Heart left ventricle (tissue), 16 donors: ENCODE data around the gene NALCN. TPM values are rescaled to one million over a fixed set of nuclear protein-coding genes. Genes with fewer than 3 reads are reported as not detected.

Experiments used
- ATAC-seq, 4 donors: fragments of 200-7000 bp; cut with Tn5 transposase; one replicate each; pipeline ENCODE4 v1.9.1; 2020 to 2022; ENCODE audit warnings: moderate library complexity in 4 of 4, mild to moderate bottlenecking in 3 of 4, moderate number of reproducible peaks in 1 of 4
- DNase-seq, 5 donors: peaks; one replicate each; pipeline ENCODE4 v3.0.0-alpha.2; 2020
- H3K27ac ChIP-seq, 12 donors: fragments of 200-600 bp; sonication (generic) in 4 of 12; one replicate each; pipeline versions ENCODE4 v1.5.0 to v1.8.0; 2016 to 2022; ENCODE audit warnings: mild to moderate bottlenecking in 2 of 12
- H3K27me3 ChIP-seq, 9 donors: fragments of 200-600 bp; sonication (generic) in 2 of 9; one replicate each; pipeline versions ENCODE4 v1.5.1 to v1.8.0; 2016 to 2022; ENCODE audit warnings: mild to moderate bottlenecking in 3 of 9
- H3K36me3 ChIP-seq, 9 donors: fragments of 200-600 bp; sonication (generic) in 2 of 9; one replicate each; pipeline versions ENCODE4 v1.5.0 to v1.8.0; 2018 to 2022; ENCODE audit warnings: mild to moderate bottlenecking in 2 of 9
- H3K4me1 ChIP-seq, 12 donors: fragments of 200-600 bp; sonication (generic) in 4 of 12; one replicate each; pipeline versions ENCODE4 v1.5.0 to v1.8.0; 2016 to 2022; ENCODE audit warnings: mild to moderate bottlenecking in 3 of 12
- H3K4me3 ChIP-seq, 12 donors: fragments of 200-600 bp; sonication (generic) in 4 of 12; one replicate each; pipeline versions ENCODE4 v1.5.0 to v1.8.0; 2017 to 2022; ENCODE audit warnings: mild to moderate bottlenecking in 9 of 12, moderate library complexity in 4 of 12
- H3K9me3 ChIP-seq, 12 donors: fragments of 200-600 bp; sonication (generic) in 4 of 12; one replicate each; pipeline versions ENCODE4 v1.5.0 to v1.8.0; 2016 to 2022; ENCODE audit warnings: mild to moderate bottlenecking in 1 of 12
- CTCF ChIP-seq, 12 donors: fragments of 200-600 bp; sonication (generic) in 4 of 12; IDR thresholded peaks; one replicate each; pipeline versions ENCODE4 v1.5.0 to v1.8.0; 2018 to 2022; ENCODE audit warnings: antibody characterized with exemption in 12 of 12, mild to moderate bottlenecking in 5 of 12
- POLR2A ChIP-seq, 2 donors: fragments of 450-650 bp; IDR thresholded peaks; one replicate each; pipeline ENCODE4 v1.6.1; 2017; ENCODE audit warnings: antibody characterized with exemption in 2 of 2, mild to moderate bottlenecking in 2 of 2, moderate library complexity in 2 of 2
- WGBS, 4 donors: extraction: QIAGEN DNeasy Blood & Tissue Kit in 2 of 4; methylation state at CpG; one replicate each; pipeline versions ENCODE4 v1.1.5 to v1.1.7; 2013 to 2018; 5-methylcytosine and 5-hydroxymethylcytosine counted together
- intact Hi-C, 10 donors: fragments of 100-400 bp; cut with DNase I; formaldehyde crosslinking; loops; one replicate each; pipeline versions ENCODE4 v1.11.1 to v1.14.2; 2022
- polyA plus RNA-seq, 2 donors: library from polyadenylated mRNA; stranded (reverse); fragments of 200-250 nt; gene quantifications; one replicate each; pipeline ENCODE4 v1.2.3, GENCODE V29; 2013
- total RNA-seq, 9 donors: library from RNA; depleted of rRNA in 2 of 9; stranded (reverse); fragments of >200 nt in 2 of 9; fragmentation: NEBNext Ultra II Directional in 3 of 9; extraction: Animal tissue kit (Norgen Biotek cat#: 25700) in 3 of 9; gene quantifications; one replicate each; pipeline versions ENCODE4 v1.1.0 to v1.2.4, GENCODE V29; 2016 to 2023
- donor health status: ischemic (EF 13 %, LVEDD 7.1; RV severe dilation, severe dysfunction).
- donor health status: healthy with polysubstance abuse.
- donor health status: DM: no; HTN: yes; CAD: no.
- donor health status: DM: no; HTN: no; CAD: no.
- donor health status: ischemic (EF 25% LVEDD 6.9; RV normal size, moderate dysfunction).
- donor health status: ischemic (EF 25% LVEDD 5.7; RV mildly dilated, moderate dysfunction).
- donor health status: healthy.
- donor health status: DM: yes; HTN: yes; CAD: no.
- donor health status: ischemic (EF 35%, LVEDD 5.7; RV mildly dilated, moderate dysfunction).
- donor health status: nonischemic (EF 11% LVEDD 7.7; RV severe dilation, severe dysfunction).
- donor health status: DM: yes; HTN: yes; CAD: no.
- donor health status: PGD.
- donor health status: ischemic (EF 29% LVEDD 5.4; RV normal size, mild dysfunction).
- donor health status: nonischemic (EF 23%, LVEDD 6.1; RV moderate dilation, normal function).

NALCN gene
- total and polyA plus RNA-seq, 11 donors, result 1.9 to 11.4 (median 6.8) TPM; not detected in 1

GRCh38 chr13:101354895-101355294 lies 61.4 kb downstream of the NALCN start:
- DNase-seq, result no peak
- intact Hi-C loops, result no loop called here
- TF ChIP-seq CTCF (IDR thresholded peaks at IDR 0.05) (no peak), POLR2A (IDR thresholded peaks at IDR 0.05) (no peak)
- Histone ChIP-seq H3K9me3 (peaks cover 0 to 10% (median 0%) of the 10 kb centered on the region in 12 donors), H3K27me3 (no peaks in the 10 kb centered on the region), H3K36me3 (no peaks in the 10 kb centered on the region), H3K4me1 (no peaks in the 10 kb centered on the region), H3K4me3 (no peak overlapping the region), H3K27ac (no peak overlapping the region)
- no peak for ATAC-seq
- WGBS, 4 donors, result 72 to 84% (median 79%) methylated on average over 5 of the region's 5 CpGs

- DNase-seq (no peak), ATAC-seq (no peak)
- TF ChIP-seq CTCF (IDR thresholded peaks at IDR 0.05) (no peak), POLR2A (IDR thresholded peaks at IDR 0.05) (no peak)
- intact Hi-C loops, result no loop called here
- Histone ChIP-seq H3K9me3 (peaks cover 0 to 1% (median 0%) of the 10 kb centered on the region in 12 donors), H3K27ac (no peak overlapping the region), H3K4me1 (no peaks in the 10 kb centered on the region), H3K27me3 (no peaks in the 10 kb centered on the region), H3K4me3 (no peak overlapping the region), H3K36me3 (no peaks in the 10 kb centered on the region)
- 63 to 72% (median 67%) methylated on average over 5 of the region's 5 CpGs for WGBS, 4 donors
These were observed 69.2 kb downstream of the NALCN start for GRCh38 chr13:101346942-101347728.

- intact Hi-C loops, result no loop called here
- TF ChIP-seq POLR2A (IDR thresholded peaks at IDR 0.05), result no peak
- TF ChIP-seq CTCF (IDR thresholded peaks at IDR 0.05), result no peak
- ATAC-seq (no peak), DNase-seq (no peak)
- Histone ChIP-seq H3K9me3 (peaks cover 0 to 6% (median 0%) of the 10 kb centered on the region in 12 donors), H3K27ac (no peak overlapping the region), H3K4me1 (no peaks in the 10 kb centered on the region), H3K36me3 (no peaks in the 10 kb centered on the region), H3K4me3 (no peak overlapping the region), H3K27me3 (no peaks in the 10 kb centered on the region)
- WGBS, 4 donors, result 76 to 79% (median 77%) methylated on average over 4 of the region's 4 CpGs
These were observed 70.1 kb downstream of the NALCN start for GRCh38 chr13:101346161-101346560.

- H3K4me3 ChIP-seq, result no peak overlapping the region
- no peak for TF ChIP-seq POLR2A (IDR thresholded peaks at IDR 0.05)
- no peak for TF ChIP-seq CTCF (IDR thresholded peaks at IDR 0.05)
These were observed 73.0 kb downstream of the NALCN start for GRCh38 chr13:101343128-101343787.

More at GRCh38 chr13:101343128-101343787, 73.0 kb downstream of the NALCN start:
- no peaks in the 10 kb centered on the region for H3K27me3 ChIP-seq
- 51 to 63% (median 59%) methylated on average over 5 of the region's 5 CpGs for WGBS, 4 donors
- ATAC-seq, result no peak
- peaks cover 0 to 6% (median 0%) of the 10 kb centered on the region in 12 donors for H3K9me3 ChIP-seq
- DNase-seq, result no peak
- intact Hi-C loops, result no loop called here
- H3K4me1 ChIP-seq, result no peaks in the 10 kb centered on the region
- no peak overlapping the region for H3K27ac ChIP-seq
- H3K36me3 ChIP-seq, result no peaks in the 10 kb centered on the region
